ENCODE results near the gene CBX6. TPM values are rescaled to one million over a fixed set of nuclear protein-coding genes. Genes with fewer than 3 reads are reported as not detected.

The CBX6 gene
- total RNA-seq, 3 donors from 2014 or later (not counting 1 experiment from before 2014, with no cell fraction given): 68.0 to 81.5 (median 75.7) TPM

DNA sequence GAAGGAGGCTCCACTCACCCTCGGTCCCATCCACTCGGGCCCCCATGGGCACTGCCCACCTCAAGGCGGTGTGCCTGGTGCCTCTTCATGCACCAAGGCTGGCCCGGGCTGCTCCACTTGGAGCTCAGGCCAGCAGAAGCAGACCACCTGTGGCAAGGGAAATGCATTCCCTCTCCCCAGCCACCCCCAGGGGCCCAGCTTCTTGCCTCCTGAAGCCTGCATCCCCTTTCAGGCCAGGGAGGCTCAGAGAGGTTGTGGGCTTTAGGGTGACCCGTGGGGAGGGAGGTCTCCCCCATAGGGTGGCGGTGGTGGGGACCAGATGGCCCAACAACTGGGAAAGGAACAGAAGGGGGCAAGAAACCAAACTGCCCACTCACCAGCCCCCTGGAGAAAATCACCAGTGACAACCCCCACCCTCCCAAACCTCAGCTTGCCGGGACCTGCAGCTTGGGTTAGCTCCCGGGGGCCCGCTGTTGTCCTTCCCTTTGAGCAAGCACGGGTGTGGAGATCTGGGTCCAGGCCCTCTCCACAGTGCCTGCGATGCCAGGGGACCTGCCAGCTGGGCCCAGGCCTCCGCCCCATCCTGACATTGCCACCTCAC, 8.4 kb downstream of the CBX6 start:
- peak overlapping the region in 1 of 2 donors; percentile 19 for H3K27ac Mint-ChIP-seq
- WGBS (ENCODE audit: insufficient coverage): 92% methylated on average over 11 of the region's 12 CpGs
- TF ChIP-seq, protein P1, sequence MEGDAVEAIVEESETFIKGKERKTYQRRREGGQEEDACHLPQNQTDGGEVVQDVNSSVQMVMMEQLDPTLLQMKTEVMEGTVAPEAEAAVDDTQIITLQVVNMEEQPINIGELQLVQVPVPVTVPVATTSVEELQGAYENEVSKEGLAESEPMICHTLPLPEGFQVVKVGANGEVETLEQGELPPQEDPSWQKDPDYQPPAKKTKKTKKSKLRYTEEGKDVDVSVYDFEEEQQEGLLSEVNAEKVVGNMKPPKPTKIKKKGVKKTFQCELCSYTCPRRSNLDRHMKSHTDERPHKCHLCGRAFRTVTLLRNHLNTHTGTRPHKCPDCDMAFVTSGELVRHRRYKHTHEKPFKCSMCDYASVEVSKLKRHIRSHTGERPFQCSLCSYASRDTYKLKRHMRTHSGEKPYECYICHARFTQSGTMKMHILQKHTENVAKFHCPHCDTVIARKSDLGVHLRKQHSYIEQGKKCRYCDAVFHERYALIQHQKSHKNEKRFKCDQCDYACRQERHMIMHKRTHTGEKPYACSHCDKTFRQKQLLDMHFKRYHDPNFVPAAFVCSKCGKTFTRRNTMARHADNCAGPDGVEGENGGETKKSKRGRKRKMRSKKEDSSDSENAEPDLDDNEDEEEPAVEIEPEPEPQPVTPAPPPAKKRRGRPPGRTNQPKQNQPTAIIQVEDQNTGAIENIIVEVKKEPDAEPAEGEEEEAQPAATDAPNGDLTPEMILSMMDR (IDR thresholded peaks at IDR 0.05): no peak
- no peak for ATAC-seq
- Histone ChIP-seq H3K36me3 (ENCODE audit: control insufficient read depth, insufficient read depth, low read length) (peaks cover 19% of the 10 kb centered on the region), H3K27me3 (ENCODE audit: control insufficient read depth, insufficient read depth, low read length) (no peaks in the 10 kb centered on the region), H3K4me1 (ENCODE audit: control insufficient read depth, insufficient read depth, low read length) (peaks cover 7% of the 10 kb centered on the region), H3K9me3 (ENCODE audit: control insufficient read depth, insufficient read depth, low read length) (no peaks in the 10 kb centered on the region), H3K27ac (ENCODE audit: low read length) (no peak overlapping the region), H3K4me3 (ENCODE audit: low read length) (no peak overlapping the region)
- no peaks in the 10 kb centered on the region for H3K36me3 Mint-ChIP-seq
- H3K4me3 Mint-ChIP-seq: no peak overlapping the region
- H3K9me3 Mint-ChIP-seq: no peaks in the 10 kb centered on the region
- no peak for DNase-seq
- H3K27me3 Mint-ChIP-seq (ENCODE audit: low read depth in 2 of 2): no peaks in the 10 kb centered on the region
- intact Hi-C loops (cut with micrococcal nuclease): no loop called here
- peaks cover 6 to 31% of the 10 kb centered on the region in 2 donors for H3K4me1 Mint-ChIP-seq

- peak overlapping the region in 1 of 2 donors; percentile 64 for H3K27ac Mint-ChIP-seq
- TF ChIP-seq, protein P1 (IDR thresholded peaks at IDR 0.05): no peak
- no peak overlapping the region for H3K27ac ChIP-seq (ENCODE audit: low read length)
- H3K4me1 Mint-ChIP-seq: peaks cover 6 to 22% of the 10 kb centered on the region in 2 donors
- intact Hi-C loops (cut with micrococcal nuclease): no loop called here
- no peaks in the 10 kb centered on the region for H3K27me3 Mint-ChIP-seq (ENCODE audit: low read depth in 2 of 2)
- H3K4me3 ChIP-seq (ENCODE audit: low read length): no peak overlapping the region
- no peak for DNase-seq
- no peaks in the 10 kb centered on the region for H3K27me3 ChIP-seq (ENCODE audit: control insufficient read depth, insufficient read depth, low read length)
- H3K36me3 ChIP-seq (ENCODE audit: control insufficient read depth, insufficient read depth, low read length): peaks cover 15% of the 10 kb centered on the region
- 83% methylated on average over 10 of the region's 14 CpGs for WGBS (ENCODE audit: insufficient coverage)
- no peaks in the 10 kb centered on the region for H3K36me3 Mint-ChIP-seq
- no peak overlapping the region for H3K4me3 Mint-ChIP-seq
- no peaks in the 10 kb centered on the region for H3K9me3 Mint-ChIP-seq
- peak in 1 of 3 donors; percentile 24 for ATAC-seq
- H3K9me3 ChIP-seq (ENCODE audit: control insufficient read depth, insufficient read depth, low read length): no peaks in the 10 kb centered on the region
- H3K4me1 ChIP-seq (ENCODE audit: control insufficient read depth, insufficient read depth, low read length): no peaks in the 10 kb centered on the region
Observed at GRCh38 chr22:38862375-38863329, 9.4 kb downstream of the CBX6 start.

- DNase-seq (no peak), ATAC-seq (no peak)
- Mint-ChIP-seq H3K4me3 (no peak overlapping the region), H3K27me3 (ENCODE audit: low read depth in 2 of 2) (no peaks in the 10 kb centered on the region), H3K4me1 (peaks cover 6 to 22% of the 10 kb centered on the region in 2 donors), H3K27ac (no peak overlapping the region), H3K36me3 (no peaks in the 10 kb centered on the region), H3K9me3 (no peaks in the 10 kb centered on the region)
- TF ChIP-seq, protein P1 (IDR thresholded peaks at IDR 0.05): no peak
- H3K27ac ChIP-seq (ENCODE audit: low read length): no peak overlapping the region
- H3K9me3 ChIP-seq (ENCODE audit: control insufficient read depth, insufficient read depth, low read length): no peaks in the 10 kb centered on the region
- H3K36me3 ChIP-seq (ENCODE audit: control insufficient read depth, insufficient read depth, low read length): peaks cover 12% of the 10 kb centered on the region
- no peak overlapping the region for H3K4me3 ChIP-seq (ENCODE audit: low read length)
- no peaks in the 10 kb centered on the region for H3K27me3 ChIP-seq (ENCODE audit: control insufficient read depth, insufficient read depth, low read length)
- H3K4me1 ChIP-seq (ENCODE audit: control insufficient read depth, insufficient read depth, low read length): no peaks in the 10 kb centered on the region
- whole genome bisulfite sequencing (ENCODE audit: insufficient coverage): 76% methylated on average over 10 of the region's 12 CpGs
- intact Hi-C loops (cut with micrococcal nuclease): no loop called here
Observed at GRCh38 chr22:38861927-38862326, 10.1 kb downstream of the CBX6 start.
